Tibial nerve (tissue), 4 donors: ENCODE data around the gene OGFOD3. TPM values are rescaled to one million over a fixed set of nuclear protein-coding genes. Genes with fewer than 3 reads are reported as not detected.
"Not testable (repeated sequence)": the region's sequence is repeated elsewhere in the genome, so short reads cannot be mapped to it uniquely, and the experiment has no call there.

Experiments used
- DNase-seq, 2 donors: peaks; one replicate each; pipeline ENCODE4 v3.0.0-alpha.2; 2019; ENCODE audit warnings: low spot score in 2 of 2
- H3K27ac ChIP-seq, 4 donors: fragments of 200-600 bp; sonication (generic) in 3 of 4; one replicate each; pipeline ENCODE4 v1.5.1; 2017 to 2019; ENCODE audit warnings: mild to moderate bottlenecking in 1 of 4
- H3K27me3 ChIP-seq, 2 donors: fragments of 200-600 bp; sonication (generic) in 1 of 2; one replicate each; pipeline versions ENCODE4 v1.5.1 to v1.6.0; 2017 to 2019
- H3K36me3 ChIP-seq, 3 donors: fragments of 200-600 bp; sonication (generic); one replicate each; pipeline ENCODE4 v1.5.1; 2018 to 2019
- H3K4me1 ChIP-seq, 4 donors: fragments of 200-600 bp; sonication (generic) in 3 of 4; one replicate each; pipeline ENCODE4 v1.5.1; 2017 to 2019
- H3K4me3 ChIP-seq, 4 donors: fragments of 200-600 bp; sonication (generic) in 3 of 4; one replicate each; pipeline ENCODE4 v1.5.1; 2017 to 2019; ENCODE audit warnings: mild to moderate bottlenecking in 1 of 4, moderate library complexity in 1 of 4
- H3K9me3 ChIP-seq, 4 donors: fragments of 200-600 bp; sonication (generic) in 3 of 4; one replicate each; pipeline ENCODE4 v1.5.1; 2017 to 2019
- CTCF ChIP-seq, 5 experiments: fragments of 200-600 bp in 3 of 5; fragments of 450-650 bp in 2 of 5; sonication (generic) in 3 of 5; IDR thresholded peaks; one replicate each; pipeline ENCODE4 v1.5.1; 2016 to 2019; ENCODE audit warnings: antibody characterized with exemption in 5 of 5, mild to moderate bottlenecking in 3 of 5, moderate library complexity in 2 of 5
- EP300 ChIP-seq, 2 donors: sonication (generic); formaldehyde crosslinking; IDR thresholded peaks; one replicate each; pipeline ENCODE4 v1.6.1; 2017; ENCODE audit warnings: antibody characterized with exemption in 2 of 2, mild to moderate bottlenecking in 1 of 2
- POLR2A ChIP-seq, 2 donors: fragments of 450-650 bp; IDR thresholded peaks; one replicate each; pipeline ENCODE4 v1.6.1; 2017; ENCODE audit warnings: antibody characterized with exemption in 2 of 2, mild to moderate bottlenecking in 2 of 2, moderate library complexity in 2 of 2
- WGBS, 2 donors: methylation state at CpG; one replicate each; pipeline ENCODE4 v1.1.5; 2018; 5-methylcytosine and 5-hydroxymethylcytosine counted together
- total RNA-seq, 4 donors: library from RNA; depleted of rRNA; stranded (reverse); fragments of >200 nt; gene quantifications; one replicate each; pipeline ENCODE4 v1.1.0, GENCODE V29; 2016

The OGFOD3 gene
- total RNA-seq, 4 donors from 2014 or later = 23.7 to 51.6 (median 40.7) TPM

GRCh38 chr17:82375359-82376041 is 42.9 kb downstream of the OGFOD3 start:
- no peak for DNase-seq
- no peaks in the 10 kb centered on the region for H3K36me3 ChIP-seq
- H3K9me3 ChIP-seq = no peaks in the 10 kb centered on the region
- no peak overlapping the region for H3K27ac ChIP-seq
- H3K4me1 ChIP-seq = peaks cover 0 to 25% (median 7%) of the 10 kb centered on the region in 4 donors
- H3K27me3 ChIP-seq = peaks cover 0 to 82% of the 10 kb centered on the region in 2 donors
- TF ChIP-seq EP300 (IDR thresholded peaks at IDR 0.05) (no peak), CTCF (IDR thresholded peaks at IDR 0.05) (no peak), POLR2A (IDR thresholded peaks at IDR 0.05) (no peak)
- no peak overlapping the region for H3K4me3 ChIP-seq
- 68 to 76% methylated on average over 28 to 35 of the region's 46 CpGs for WGBS, 2 donors

GRCh38 chr17:82374626-82375331 is 43.6 kb downstream of the OGFOD3 start:
- no peak overlapping the region for H3K27ac ChIP-seq
- no peaks in the 10 kb centered on the region for H3K9me3 ChIP-seq
- no peaks in the 10 kb centered on the region for H3K36me3 ChIP-seq
- no peak overlapping the region for H3K4me3 ChIP-seq
- H3K4me1 ChIP-seq = peaks cover 0 to 32% (median 8%) of the 10 kb centered on the region in 4 donors
- peaks cover 0 to 83% of the 10 kb centered on the region in 2 donors for H3K27me3 ChIP-seq
- DNase-seq = no peak
- no peak for TF ChIP-seq POLR2A (IDR thresholded peaks at IDR 0.05)
- TF ChIP-seq EP300 (IDR thresholded peaks at IDR 0.05) = no peak
- WGBS, 2 donors = 43 to 76% methylated on average over 14 to 40 of the region's 79 CpGs

- Histone ChIP-seq H3K9me3 (no peaks in the 10 kb centered on the region), H3K4me3 (no peak overlapping the region), H3K27ac (no peak overlapping the region), H3K4me1 (peaks cover 0 to 32% (median 8%) of the 10 kb centered on the region in 4 donors), H3K36me3 (no peaks in the 10 kb centered on the region), H3K27me3 (peaks cover 0 to 86% of the 10 kb centered on the region in 2 donors)
- DNase-seq = no peak
- WGBS, 2 donors = 80 to 83% methylated on average over 21 to 33 of the region's 37 CpGs
- TF ChIP-seq CTCF (IDR thresholded peaks at IDR 0.05) (no peak), EP300 (IDR thresholded peaks at IDR 0.05) (no peak), POLR2A (IDR thresholded peaks at IDR 0.05) (no peak)
Measured at GRCh38 chr17:82373731-82374625, 44.4 kb downstream of the OGFOD3 start.

- H3K27ac ChIP-seq, H3K36me3 ChIP-seq, H3K9me3 ChIP-seq, DNase-seq, H3K4me3 ChIP-seq: not testable (repeated sequence)
- Histone ChIP-seq H3K27me3 (peaks cover 0 to 88% of the 10 kb centered on the region in 2 donors), H3K4me1 (peaks cover 0 to 32% (median 8%) of the 10 kb centered on the region in 4 donors)
- 80 to 87% methylated on average over 10 of the region's 10 CpGs for WGBS, 2 donors
Measured at GRCh38 chr17:82373072-82373452, 45.3 kb downstream of the OGFOD3 start.

GRCh38 chr17:82372249-82373071 is 45.9 kb downstream of the OGFOD3 start:
- Histone ChIP-seq H3K4me1 (peaks cover 0 to 32% (median 8%) of the 10 kb centered on the region in 4 donors), H3K9me3 (no peaks in the 10 kb centered on the region), H3K36me3 (no peaks in the 10 kb centered on the region), H3K27me3 (peaks cover 0 to 87% of the 10 kb centered on the region in 2 donors), H3K27ac (no peak overlapping the region), H3K4me3 (no peak overlapping the region)
- no peak for TF ChIP-seq POLR2A (IDR thresholded peaks at IDR 0.05)
- TF ChIP-seq CTCF (IDR thresholded peaks at IDR 0.05) = no peak
- TF ChIP-seq EP300 (IDR thresholded peaks at IDR 0.05) = no peak
- no peak for DNase-seq
- WGBS, 2 donors = 49 to 65% methylated on average over 33 to 41 of the region's 41 CpGs
